ENCODE data around the gene ZNF853.

- TF ChIP-seq GABPA (IDR thresholded peaks at IDR 0.05; ENCODE audit: low read depth) (no peak), PBX3 (IDR thresholded peaks at IDR 0.05) (no peak), EZH2phosphoT487 (IDR thresholded peaks at IDR 0.05; ENCODE audit: borderline replicate concordance, low read depth) (no peak), JUND (IDR thresholded peaks at IDR 0.05) (no peak), USF1 (IDR thresholded peaks at IDR 0.05; ENCODE audit: borderline replicate concordance, low read depth) (no peak), CTCF (IDR thresholded peaks at IDR 0.05) (no peak), SIN3A (IDR thresholded peaks at IDR 0.05; ENCODE audit: borderline replicate concordance, low read depth, low read length) (no peak), TCF12 (IDR thresholded peaks at IDR 0.05) (no peak), USF2 (IDR thresholded peaks at IDR 0.05; ENCODE audit: borderline replicate concordance, low read depth, low read length) (no peak), FOXM1 (IDR thresholded peaks at IDR 0.05; ENCODE audit: low read depth) (no peak), RCOR1 (IDR thresholded peaks at IDR 0.05; ENCODE audit: low read length) (no peak), YY1 (IDR thresholded peaks at IDR 0.05; ENCODE audit: low read depth) (no peak), RAD21 (IDR thresholded peaks at IDR 0.05; ENCODE audit: low read length) (no peak)
Observed at GRCh38 chr7:6623589-6624245, 8.3 kb downstream of the ZNF853 start.
